Measurements from ENCODE around the gene MOSPD3.

- TF ChIP-seq CTCF (IDR thresholded peaks at IDR 0.05; ENCODE audit: poor library complexity), result no peak
- TF ChIP-seq EZH2 (IDR thresholded peaks at IDR 0.05; ENCODE audit: borderline replicate concordance), result no peak
Measured at GRCh38 chr7:100575206-100575631, 37.1 kb upstream of the MOSPD3 start.
